Trophoblast cell (in vitro differentiated cells and primary cell): ENCODE data around the gene KMT5B.

ENCODE experiments used
- DNase-seq, 2 donors: peaks; one replicate each; pipeline ENCODE4 v3.0.0-alpha.2; 2016
- H2AFZ ChIP-seq: 2 replicates; pipeline ENCODE4 v1.6.1; 2013; ENCODE audit warnings: low read length, moderate library complexity, mild to moderate bottlenecking; ENCODE audit not compliant: insufficient read depth, poor library complexity
- H2AK5ac ChIP-seq: 2 replicates; pipeline ENCODE4 v1.6.1; 2013; ENCODE audit warnings: mild to moderate bottlenecking, low read length
- H2BK120ac ChIP-seq: 2 replicates; pipeline ENCODE4 v1.6.1; 2013; ENCODE audit warnings: low read length, mild to moderate bottlenecking, moderate library complexity; ENCODE audit not compliant: insufficient read depth, poor library complexity
- H2BK12ac ChIP-seq: 2 replicates; pipeline ENCODE4 v1.6.1; 2013; ENCODE audit warnings: mild to moderate bottlenecking, low read length, moderate library complexity
- H2BK5ac ChIP-seq: 2 replicates; pipeline ENCODE4 v1.6.1; 2013; ENCODE audit warnings: low read length, low read depth, moderate library complexity, mild to moderate bottlenecking; ENCODE audit not compliant: poor library complexity
- H3K14ac ChIP-seq: 2 replicates; pipeline ENCODE4 v1.6.1; 2013; ENCODE audit warnings: mild to moderate bottlenecking, low read length
- H3K18ac ChIP-seq: 2 replicates; pipeline ENCODE4 v1.6.1; 2013; ENCODE audit warnings: mild to moderate bottlenecking, low read length
- H3K23ac ChIP-seq: 2 replicates; pipeline ENCODE4 v1.6.1; 2013; ENCODE audit warnings: low read length
- H3K27ac ChIP-seq: 2 replicates; pipeline ENCODE4 v1.5.1; 2013; ENCODE audit warnings: low read depth, mild to moderate bottlenecking, inconsistent platforms, low read length, moderate library complexity
- H3K27me3 ChIP-seq: 2 replicates; pipeline ENCODE4 v1.6.1; 2013; ENCODE audit warnings: inconsistent platforms, mild to moderate bottlenecking, low read length, moderate library complexity; ENCODE audit not compliant: insufficient read depth
- H3K36me3 ChIP-seq, 2 experiments: 1 replicate in 1 of 2; 2 replicates in 1 of 2; pipeline ENCODE4 v1.6.1; 2013; ENCODE audit warnings: low read length in 2 of 2, mild to moderate bottlenecking in 2 of 2, moderate library complexity in 1 of 2; ENCODE audit not compliant: insufficient read depth in 2 of 2, control insufficient read depth in 1 of 2
- H3K4ac ChIP-seq: 2 replicates; pipeline ENCODE4 v1.6.1; 2013; ENCODE audit warnings: low read depth, mild to moderate bottlenecking, low read length, moderate library complexity
- H3K4me1 ChIP-seq, 2 experiments: 1 replicate in 1 of 2; 2 replicates in 1 of 2; pipeline ENCODE4 v1.6.1; 2013; ENCODE audit warnings: low read length in 2 of 2, mild to moderate bottlenecking in 2 of 2, moderate library complexity in 1 of 2; ENCODE audit not compliant: insufficient read depth in 2 of 2, control insufficient read depth in 1 of 2
- H3K4me2 ChIP-seq: 2 replicates; pipeline ENCODE4 v1.6.1; 2013; ENCODE audit warnings: inconsistent platforms, mild to moderate bottlenecking, low read length, moderate library complexity
- H3K4me3 ChIP-seq: 2 replicates; pipeline ENCODE4 v1.5.1; 2013; ENCODE audit warnings: mild to moderate bottlenecking, low read depth, low read length, inconsistent platforms
- H3K79me1 ChIP-seq: one replicate; pipeline ENCODE4 v1.6.1; 2013; ENCODE audit warnings: low read length
- H3K79me2 ChIP-seq: 2 replicates; pipeline ENCODE4 v1.6.1; 2013; ENCODE audit warnings: low read length, mild to moderate bottlenecking; ENCODE audit not compliant: control insufficient read depth, insufficient read depth, poor library complexity
- H3K9ac ChIP-seq: 2 replicates; pipeline ENCODE4 v1.6.1; 2013; ENCODE audit warnings: mild to moderate bottlenecking, low read length
- H3K9me3 ChIP-seq: 2 replicates; pipeline ENCODE4 v1.6.1; 2013; ENCODE audit warnings: low read depth, mild to moderate bottlenecking, control low read depth, inconsistent platforms, low read length; ENCODE audit not compliant: insufficient read depth
- H4K12ac ChIP-seq: 2 replicates; pipeline ENCODE4 v1.6.1; 2013; ENCODE audit warnings: low read depth, mild to moderate bottlenecking, low read length, moderate library complexity
- H4K8ac ChIP-seq: 2 replicates; pipeline ENCODE4 v1.6.1; 2013; ENCODE audit warnings: low read depth, mild to moderate bottlenecking, low read length, moderate library complexity
- H4K91ac ChIP-seq: one replicate; pipeline ENCODE4 v1.6.1; 2013; ENCODE audit warnings: low read depth, mild to moderate bottlenecking, low read length, moderate library complexity
- WGBS: extraction: QIAGEN DNeasy Blood & Tissue Kit; methylation state at CpG from one replicate; pipeline ENCODE4 v1.1.7; 2013; ENCODE audit warnings: missing lambda C conversion rate; ENCODE audit not compliant: insufficient read length, insufficient coverage; ENCODE audit errors: extremely low coverage; 5-methylcytosine and 5-hydroxymethylcytosine counted together

The KMT5B gene

DNA sequence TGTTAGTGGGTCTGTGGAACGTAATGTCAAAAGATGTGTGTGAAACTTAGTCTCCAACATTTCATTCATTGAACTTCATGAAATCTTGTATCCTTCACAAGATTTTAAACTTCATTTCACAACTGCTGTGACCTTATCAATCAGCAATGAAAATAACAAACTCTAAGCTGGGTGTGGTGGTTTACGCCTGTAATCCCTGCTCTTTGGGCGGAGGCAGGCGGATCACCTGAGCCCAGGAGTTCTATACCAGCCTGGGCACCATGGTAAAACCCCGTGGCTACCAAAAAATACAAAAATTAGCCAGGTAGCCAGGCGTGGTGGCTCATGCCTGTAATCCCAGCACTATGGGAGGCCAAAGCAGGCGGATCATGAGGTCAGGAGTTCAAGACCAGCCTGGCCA, 97.0 kb downstream of the KMT5B start:
- no peak for DNase-seq
- Histone ChIP-seq H2AFZ (no peak overlapping the region), H3K4me2 (no peak overlapping the region), H3K4me1 (peaks cover 7 to 10% of the 10 kb centered on the region in 2 experiments), H2BK12ac (no peak overlapping the region), H4K91ac (no peak overlapping the region), H3K4ac (peak overlapping the region; percentile 97), H2BK5ac (no peak overlapping the region), H3K9me3 (no peaks in the 10 kb centered on the region), H3K14ac (no peak overlapping the region), H3K9ac (no peak overlapping the region), H3K79me2 (peaks cover 16% of the 10 kb centered on the region), H4K8ac (no peak overlapping the region), H3K79me1 (peaks cover 10% of the 10 kb centered on the region), H3K36me3 (peaks cover 3% of the 10 kb centered on the region in 2 experiments), H3K18ac (no peak overlapping the region), H3K27ac (no peak overlapping the region), H4K12ac (no peak overlapping the region), H2AK5ac (no peak overlapping the region), H3K27me3 (no peaks in the 10 kb centered on the region), H2BK120ac (no peak overlapping the region), H3K4me3 (no peak overlapping the region), H3K23ac (no peak overlapping the region)
- no CpG with 5 or more reads among the region's 7 CpGs for WGBS

GRCh38 chr11:68115285-68115684, 97.8 kb downstream of the KMT5B start:
- H3K27me3 ChIP-seq, result no peaks in the 10 kb centered on the region
- no peak overlapping the region for H3K4me3 ChIP-seq
- no peak overlapping the region for H3K9ac ChIP-seq
- no peak overlapping the region for H4K12ac ChIP-seq
- peak overlapping the region; percentile 35 for H3K4ac ChIP-seq
- no peak overlapping the region for H2BK5ac ChIP-seq
- H3K18ac ChIP-seq, result no peak overlapping the region
- H3K79me1 ChIP-seq, result peaks cover 6% of the 10 kb centered on the region
- no peak overlapping the region for H3K27ac ChIP-seq
- no peak overlapping the region for H3K23ac ChIP-seq
- DNase-seq, result no peak
- no peak overlapping the region for H4K91ac ChIP-seq
- H3K4me2 ChIP-seq, result no peak overlapping the region
- WGBS, result no CpG with 5 or more reads among the region's 1 CpG
- H3K9me3 ChIP-seq, result no peaks in the 10 kb centered on the region
- H2BK120ac ChIP-seq, result no peak overlapping the region
- peaks cover 3% of the 10 kb centered on the region in 2 experiments for H3K36me3 ChIP-seq
- no peak overlapping the region for H2AFZ ChIP-seq
- no peak overlapping the region for H3K14ac ChIP-seq
- no peak overlapping the region for H2AK5ac ChIP-seq
- peaks cover 7 to 10% of the 10 kb centered on the region in 2 experiments for H3K4me1 ChIP-seq
- no peak overlapping the region for H2BK12ac ChIP-seq
- peaks cover 12% of the 10 kb centered on the region for H3K79me2 ChIP-seq
- H4K8ac ChIP-seq, result no peak overlapping the region

- Histone ChIP-seq H3K4me2 (no peak overlapping the region), H2BK120ac (no peak overlapping the region), H4K8ac (no peak overlapping the region)
Measured at GRCh38 chr11:68113986-68114385, 99.1 kb downstream of the KMT5B start.

DNA sequence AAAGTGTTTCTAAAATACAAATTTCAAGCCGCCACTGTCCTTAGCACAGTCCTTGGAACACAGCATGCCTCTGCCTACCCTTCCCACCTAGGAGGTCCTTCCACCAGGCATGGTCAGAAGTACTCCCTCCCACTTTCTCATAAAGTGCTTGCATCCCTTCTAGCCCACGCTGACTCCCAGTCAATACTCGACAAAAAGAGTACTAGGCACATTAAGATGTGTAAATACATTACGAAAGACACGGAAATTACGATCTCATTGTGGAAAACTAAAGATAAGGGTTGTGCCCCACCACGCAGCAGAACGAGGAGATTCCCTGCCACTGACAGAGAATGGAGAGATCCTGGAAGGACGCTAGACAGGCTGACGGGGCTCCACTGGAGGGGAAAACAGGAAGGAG, 105.4 kb downstream of the KMT5B start:
- no peak overlapping the region for H2AK5ac ChIP-seq
- no peak overlapping the region for H2BK120ac ChIP-seq
- H3K9ac ChIP-seq, result no peak overlapping the region
- H3K4me2 ChIP-seq, result no peak overlapping the region
- peaks cover 2 to 3% of the 10 kb centered on the region in 2 experiments for H3K36me3 ChIP-seq
- H2AFZ ChIP-seq, result no peak overlapping the region
- no peaks in the 10 kb centered on the region for H3K9me3 ChIP-seq
- no peak overlapping the region for H4K8ac ChIP-seq
- peak overlapping the region; percentile 93 for H3K4ac ChIP-seq
- H3K4me1 ChIP-seq, result peaks cover 3 to 5% of the 10 kb centered on the region in 2 experiments
- no peak overlapping the region for H4K12ac ChIP-seq
- no peak overlapping the region for H3K23ac ChIP-seq
- no peak overlapping the region for H2BK12ac ChIP-seq
- H2BK5ac ChIP-seq, result no peak overlapping the region
- no peak overlapping the region for H3K4me3 ChIP-seq
- no peaks in the 10 kb centered on the region for H3K27me3 ChIP-seq
- no CpG with 5 or more reads among the region's 10 CpGs for WGBS
- H3K14ac ChIP-seq, result no peak overlapping the region
- no peaks in the 10 kb centered on the region for H3K79me1 ChIP-seq
- no peak overlapping the region for H3K27ac ChIP-seq
- H3K18ac ChIP-seq, result no peak overlapping the region
- no peak overlapping the region for H4K91ac ChIP-seq
- H3K79me2 ChIP-seq, result peaks cover 10% of the 10 kb centered on the region
- no peak for DNase-seq

More at GRCh38 chr11:68113986-68114385, 99.1 kb downstream of the KMT5B start:
- H3K14ac ChIP-seq, result no peak overlapping the region
- peak in 1 of 2 donors; percentile 40 for DNase-seq
- H3K9ac ChIP-seq, result no peak overlapping the region
- H3K27me3 ChIP-seq, result no peaks in the 10 kb centered on the region
- H2AK5ac ChIP-seq, result no peak overlapping the region
- no CpG with 5 or more reads among the region's 3 CpGs for WGBS
- peaks cover 11% of the 10 kb centered on the region for H3K79me2 ChIP-seq
- H3K36me3 ChIP-seq, result peaks cover 5% of the 10 kb centered on the region in 2 experiments
- no peak overlapping the region for H4K91ac ChIP-seq
- H2BK12ac ChIP-seq, result no peak overlapping the region
- no peak overlapping the region for H3K18ac ChIP-seq
- no peak overlapping the region for H2BK5ac ChIP-seq
- no peaks in the 10 kb centered on the region for H3K79me1 ChIP-seq
- no peaks in the 10 kb centered on the region for H3K9me3 ChIP-seq
- no peak overlapping the region for H3K27ac ChIP-seq
- H3K4me3 ChIP-seq, result no peak overlapping the region
- peaks cover 3 to 10% of the 10 kb centered on the region in 2 experiments for H3K4me1 ChIP-seq
- H3K4ac ChIP-seq, result no peak overlapping the region
- no peak overlapping the region for H3K23ac ChIP-seq
- H2AFZ ChIP-seq, result no peak overlapping the region
- H4K12ac ChIP-seq, result no peak overlapping the region
